HG02642 (cell line): ENCODE measurements around the gene MIDN.

ENCODE experiments used
- ATAC-seq: cut with Tn5 transposase; IDR thresholded peaks from one replicate; pipeline ENCODE4 v1.9.1; 2021; ENCODE audit warnings: mild to moderate bottlenecking; ENCODE audit not compliant: unreplicated experiment, poor library complexity

Gene MIDN

GRCh38 chr19:1231729-1232637, 16.4 kb upstream of the MIDN start:
- ATAC-seq, result no peak

GRCh38 chr19:1232652-1233072, 15.7 kb upstream of the MIDN start:
- no peak for ATAC-seq

DNA sequence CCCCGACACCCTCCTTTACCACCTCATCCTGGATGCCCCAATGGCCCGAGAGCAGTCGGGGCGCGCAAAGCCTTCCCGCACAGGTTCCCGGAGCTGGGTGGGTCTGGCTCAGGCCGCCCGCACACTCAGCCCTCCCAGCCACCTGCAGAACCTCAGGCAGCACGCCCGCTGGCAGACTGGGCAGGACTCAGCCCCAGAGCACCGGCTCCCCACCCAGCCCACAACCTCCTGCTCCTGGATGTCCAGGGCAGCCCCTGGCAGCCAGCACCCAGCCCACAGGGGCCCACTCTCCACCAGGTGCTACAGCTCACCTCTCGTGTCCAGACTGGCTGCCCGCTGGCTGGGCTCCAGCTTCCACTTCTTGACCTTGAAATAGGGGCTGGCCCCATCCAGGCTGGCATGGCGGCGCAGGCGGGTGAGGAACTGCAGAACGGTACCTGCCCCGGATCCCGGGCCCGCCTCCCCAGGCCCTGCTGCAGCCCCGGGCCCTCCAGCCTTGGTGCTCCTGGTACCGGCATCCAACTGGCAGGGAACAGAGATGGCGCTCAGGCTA, 15.2 kb upstream of the MIDN start:
- no peak for ATAC-seq

DNA sequence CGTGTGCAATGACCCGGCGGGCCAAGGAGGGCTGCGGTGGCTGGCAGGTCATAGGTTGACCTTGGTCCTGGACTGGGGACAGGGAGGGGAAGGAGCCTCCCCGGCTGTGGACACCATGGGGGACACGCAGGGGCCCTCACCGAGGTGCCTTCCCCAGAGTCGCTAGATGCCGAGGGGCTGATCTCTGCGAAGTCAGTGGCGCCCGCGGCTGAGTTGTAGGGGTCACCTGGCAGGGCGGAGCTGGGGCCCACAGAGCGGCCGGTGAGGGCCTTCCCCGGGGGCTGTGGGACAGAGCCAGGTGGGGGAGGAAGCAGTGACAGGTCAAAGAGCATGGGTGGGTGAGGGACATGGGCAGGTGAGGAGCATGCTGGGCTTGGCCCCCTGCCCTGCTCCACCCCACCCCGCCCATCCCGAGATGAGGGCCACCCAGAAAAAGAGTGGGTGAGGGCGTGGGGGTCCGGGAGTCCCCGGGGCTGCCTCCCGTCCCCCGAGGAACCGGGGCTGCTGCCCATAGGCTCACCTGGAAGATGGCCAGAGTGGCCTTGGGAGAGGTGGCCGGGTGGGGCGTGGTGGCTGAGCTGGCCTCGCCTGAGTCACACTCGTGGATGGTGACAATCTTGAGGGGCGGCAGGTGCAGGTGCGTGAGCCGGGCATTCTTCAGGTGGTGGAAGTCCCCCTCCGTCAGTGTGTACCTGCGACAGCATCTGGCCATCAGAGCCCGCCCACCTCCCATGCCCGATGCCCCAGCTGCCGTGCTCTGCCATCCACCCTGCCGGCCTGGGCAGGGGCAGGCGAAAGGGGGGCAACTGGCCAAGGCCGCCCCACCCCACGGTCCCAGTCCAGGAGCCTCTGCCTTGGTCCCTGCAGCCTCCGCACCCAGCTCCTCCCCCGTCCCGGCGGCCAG, 14.1 kb upstream of the MIDN start:
- ATAC-seq, result no peak

- no peak for ATAC-seq
These were observed 13.4 kb upstream of the MIDN start for GRCh38 chr19:1234955-1235380.

DNA sequence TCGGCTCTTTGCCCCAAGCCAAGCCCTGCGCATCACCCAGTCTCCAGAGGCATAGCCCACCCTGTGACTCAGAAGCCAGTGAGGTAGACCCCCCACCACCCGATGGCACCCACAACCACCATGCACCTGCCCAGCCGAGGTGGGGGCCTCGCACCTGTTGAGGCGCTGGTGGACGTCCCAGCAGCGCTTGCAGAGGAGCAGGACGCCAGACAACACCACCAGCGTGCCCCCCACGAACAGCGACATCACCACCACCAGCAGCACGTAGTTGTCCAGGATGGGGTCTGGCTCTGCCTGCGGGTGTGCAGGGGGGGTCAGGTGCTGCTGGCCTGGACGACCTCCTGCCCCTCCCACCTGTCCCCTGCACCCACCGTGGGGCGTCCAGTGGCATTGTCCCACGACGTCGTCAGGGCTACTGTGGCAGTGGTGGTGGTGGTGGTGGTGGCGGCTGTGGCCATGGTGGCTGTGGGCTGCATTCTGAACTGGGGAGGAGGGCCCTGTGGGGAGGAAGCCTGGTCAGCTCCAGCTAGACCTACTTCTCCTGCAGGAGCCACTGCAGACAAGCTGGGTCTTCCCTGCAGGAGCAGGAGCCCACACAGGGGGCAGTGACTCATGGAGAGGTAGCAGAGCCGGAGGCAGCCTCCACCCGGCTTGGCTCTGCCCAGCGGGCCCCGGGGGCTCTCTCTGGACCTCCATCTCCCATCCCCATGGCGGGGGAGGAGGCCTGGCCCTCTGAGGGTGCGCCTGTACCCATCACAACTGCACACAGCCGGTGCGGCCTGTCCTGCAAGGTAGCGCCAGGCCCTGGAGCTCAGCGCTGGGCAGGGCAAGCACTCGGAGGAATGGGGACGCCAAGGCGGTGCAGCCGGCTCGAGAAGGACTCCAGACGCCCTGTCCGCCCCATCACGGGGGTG, 12.5 kb upstream of the MIDN start:
- no peak for ATAC-seq

DNA sequence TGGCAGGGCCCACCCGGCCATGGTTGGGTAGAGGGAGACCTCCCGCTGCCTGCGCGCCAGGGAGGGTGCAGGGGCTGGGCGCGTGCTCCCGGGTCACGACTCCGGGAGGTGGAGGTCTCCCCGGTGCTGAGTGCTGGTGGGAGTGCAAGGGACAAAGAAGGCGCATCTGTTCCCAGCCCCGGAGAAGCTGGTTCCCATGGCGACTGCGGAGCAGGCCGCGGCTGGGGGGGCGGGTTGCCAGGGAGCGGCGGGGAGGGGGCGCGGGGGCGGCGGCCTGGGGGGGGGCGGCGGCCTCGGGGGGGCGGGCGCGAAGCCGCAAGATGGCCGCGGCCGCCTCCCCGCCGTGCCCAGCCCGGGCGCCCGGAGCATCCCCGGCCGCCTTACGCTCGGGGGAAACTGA, 11.8 kb upstream of the MIDN start:
- ATAC-seq, result no peak

GRCh38 chr19:1237027-1237659, 11.2 kb upstream of the MIDN start:
- no peak for ATAC-seq

DNA sequence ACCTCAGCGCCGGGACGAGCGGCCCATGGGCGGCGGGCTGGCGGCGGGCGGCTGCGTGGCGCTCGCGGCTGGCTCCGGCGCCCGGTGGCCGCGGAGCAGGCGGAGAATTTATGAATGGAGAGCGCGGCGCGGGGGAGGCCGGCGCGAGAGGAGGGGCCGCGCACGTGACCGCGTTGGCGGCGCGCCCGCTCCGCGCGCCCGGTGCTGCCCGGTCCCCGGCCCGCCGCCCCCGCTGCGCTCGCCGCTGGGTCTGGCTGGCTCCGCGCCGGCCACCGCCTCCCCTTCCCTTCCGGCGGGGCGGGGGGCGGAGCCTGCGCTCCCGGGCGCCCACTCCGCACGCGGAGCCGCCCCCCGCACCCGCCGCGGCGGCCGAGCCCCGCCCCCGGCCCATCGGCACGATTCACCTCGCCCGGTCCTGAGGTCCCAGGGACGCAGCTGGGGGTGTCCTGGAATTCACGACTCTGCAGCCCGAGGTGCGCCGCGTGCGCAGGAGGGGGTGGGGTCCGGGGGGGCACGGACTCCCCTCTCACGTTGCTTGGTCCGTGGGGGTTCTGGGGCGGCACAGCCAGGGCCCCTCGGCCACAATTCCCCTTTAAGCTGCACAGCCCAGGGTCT, 10.5 kb upstream of the MIDN start, which contains the start of gene CBARP:
Gene CBARP (minus strand): TSS at position 252 of the 615 bp plus-strand sequence. CDS start 1,905 bp downstream, outside the sequence.
- no peak for ATAC-seq

GRCh38 chr19:1238369-1239303, 9.7 kb upstream of the MIDN start:
- ATAC-seq, result no peak

DNA sequence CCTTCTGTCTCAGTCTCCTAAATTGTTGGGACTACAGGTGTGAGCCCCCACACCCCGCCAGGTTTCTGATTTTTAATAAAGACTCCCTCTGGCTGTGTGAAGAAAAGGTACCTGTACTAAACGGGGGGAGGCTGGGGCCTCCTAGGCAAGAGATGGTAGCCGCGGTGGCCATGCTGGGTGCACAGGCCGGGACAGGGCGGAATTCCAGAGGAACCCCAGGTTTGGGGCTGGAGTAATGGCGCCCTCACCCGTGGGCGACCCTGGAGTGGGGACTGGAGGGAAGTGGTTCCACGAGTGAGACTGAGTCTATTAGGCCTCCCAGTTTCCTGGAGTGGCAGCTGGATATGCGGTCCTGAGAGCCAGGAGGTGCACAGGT, 9.0 kb upstream of the MIDN start:
- ATAC-seq, result no peak

- peak; percentile 43 for ATAC-seq
These were observed 8.3 kb upstream of the MIDN start for GRCh38 chr19:1239796-1240737.

GRCh38 chr19:1240925-1241324, 7.5 kb upstream of the MIDN start:
- ATAC-seq, result no peak

- ATAC-seq, result peak; percentile 58
These were observed 6.8 kb upstream of the MIDN start, which contains the start of gene ATP5F1D for GRCh38 chr19:1241417-1242095. Gene ATP5F1D (plus strand): TSS chr19:1241751. CDS start chr19:1241851, 100 bp downstream.

- ATAC-seq, result no peak
These were observed 4.4 kb upstream of the MIDN start for GRCh38 chr19:1243768-1244692.
